Measurements from ENCODE around the gene KRT3. TPM values are rescaled to one million over a fixed set of nuclear protein-coding genes. Genes with fewer than 3 reads are reported as not detected.

KRT3 gene
- total RNA-seq, 4 donors from 2014 or later = not detected

- 89% methylated on average over 2 of the region's 2 CpGs for WGBS
- Histone ChIP-seq H3K4me3 (no peak overlapping the region), H3K27ac (no peak overlapping the region), H3K36me3 (no peaks in the 10 kb centered on the region), H3K4me1 (no peaks in the 10 kb centered on the region), H3K27me3 (no peaks in the 10 kb centered on the region), H3K9me3 (no peaks in the 10 kb centered on the region)
- no peak for TF ChIP-seq POLR2AphosphoS5 (IDR thresholded peaks at IDR 0.05)
- TF ChIP-seq, protein P1, sequence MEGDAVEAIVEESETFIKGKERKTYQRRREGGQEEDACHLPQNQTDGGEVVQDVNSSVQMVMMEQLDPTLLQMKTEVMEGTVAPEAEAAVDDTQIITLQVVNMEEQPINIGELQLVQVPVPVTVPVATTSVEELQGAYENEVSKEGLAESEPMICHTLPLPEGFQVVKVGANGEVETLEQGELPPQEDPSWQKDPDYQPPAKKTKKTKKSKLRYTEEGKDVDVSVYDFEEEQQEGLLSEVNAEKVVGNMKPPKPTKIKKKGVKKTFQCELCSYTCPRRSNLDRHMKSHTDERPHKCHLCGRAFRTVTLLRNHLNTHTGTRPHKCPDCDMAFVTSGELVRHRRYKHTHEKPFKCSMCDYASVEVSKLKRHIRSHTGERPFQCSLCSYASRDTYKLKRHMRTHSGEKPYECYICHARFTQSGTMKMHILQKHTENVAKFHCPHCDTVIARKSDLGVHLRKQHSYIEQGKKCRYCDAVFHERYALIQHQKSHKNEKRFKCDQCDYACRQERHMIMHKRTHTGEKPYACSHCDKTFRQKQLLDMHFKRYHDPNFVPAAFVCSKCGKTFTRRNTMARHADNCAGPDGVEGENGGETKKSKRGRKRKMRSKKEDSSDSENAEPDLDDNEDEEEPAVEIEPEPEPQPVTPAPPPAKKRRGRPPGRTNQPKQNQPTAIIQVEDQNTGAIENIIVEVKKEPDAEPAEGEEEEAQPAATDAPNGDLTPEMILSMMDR (IDR thresholded peaks at IDR 0.05) = no peak
- no peak for TF ChIP-seq POLR2A (IDR thresholded peaks at IDR 0.05)
- no peak for TF ChIP-seq EP300 (IDR thresholded peaks at IDR 0.05)
- DNase-seq (ENCODE audit: low spot score in 2 of 2) = no peak
Measured at GRCh38 chr12:52778833-52779232, 17.1 kb downstream of the KRT3 start.

GRCh38 chr12:52777566-52777965 lies 18.4 kb downstream of the KRT3 start:
- no peak overlapping the region for H3K27ac ChIP-seq
- DNase-seq (ENCODE audit: low spot score in 2 of 2) = no peak
- no peaks in the 10 kb centered on the region for H3K27me3 ChIP-seq
- no peak overlapping the region for H3K4me3 ChIP-seq
- TF ChIP-seq POLR2AphosphoS5 (IDR thresholded peaks at IDR 0.05) (no peak), POLR2A (IDR thresholded peaks at IDR 0.05) (no peak), EP300 (IDR thresholded peaks at IDR 0.05) (no peak)
- TF ChIP-seq, protein P1 (IDR thresholded peaks at IDR 0.05) = no peak
- H3K9me3 ChIP-seq = no peaks in the 10 kb centered on the region
- no peaks in the 10 kb centered on the region for H3K4me1 ChIP-seq
- 95% methylated on average over 4 of the region's 4 CpGs for WGBS
- no peaks in the 10 kb centered on the region for H3K36me3 ChIP-seq

DNA sequence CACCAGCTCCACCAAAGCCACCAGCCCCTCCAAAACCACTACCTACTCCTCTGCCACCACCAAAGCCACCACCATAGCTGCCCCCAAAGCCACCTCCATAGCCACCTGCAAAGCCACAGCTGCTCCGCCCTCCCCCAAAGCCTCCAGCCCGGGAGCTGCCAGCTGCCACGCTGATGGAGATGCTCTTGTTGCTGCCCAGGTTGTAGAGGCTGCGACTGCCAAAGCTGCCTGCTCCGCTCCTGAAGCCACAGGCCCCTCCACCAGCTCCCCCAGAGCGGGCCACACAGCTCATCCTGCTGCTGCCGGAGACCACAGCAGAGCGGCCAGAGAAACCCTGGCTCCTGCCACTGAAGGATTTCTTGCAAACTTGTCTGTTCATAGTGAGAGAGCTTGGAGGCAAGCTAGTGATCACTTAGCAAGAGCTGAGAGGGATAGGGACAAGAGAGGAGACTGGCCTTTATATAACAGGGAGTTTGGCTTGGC lies 19.0 kb downstream of the KRT3 start, which contains the start of gene KRT76:
KRT76 (minus strand) TSS at position 433 of the 483 bp plus-strand sequence; CDS start at position 379, 54 bp downstream.
- H3K4me3 ChIP-seq = no peak within 1 kb of the TSS
- no peaks in the 10 kb centered on the region for H3K27me3 ChIP-seq
- DNase-seq (ENCODE audit: low spot score in 2 of 2) = no peak
- H3K4me1 ChIP-seq = no peaks in the 10 kb centered on the region
- no peaks in the 10 kb centered on the region for H3K9me3 ChIP-seq
- TF ChIP-seq, protein P1 (IDR thresholded peaks at IDR 0.05) = no peak
- TF ChIP-seq EP300 (IDR thresholded peaks at IDR 0.05) (no peak), POLR2A (IDR thresholded peaks at IDR 0.05) (no peak), POLR2AphosphoS5 (IDR thresholded peaks at IDR 0.05) (no peak)
- WGBS = 90% methylated on average over 8 of the region's 8 CpGs
- no peaks in the 10 kb centered on the region for H3K36me3 ChIP-seq
- no peak within 1 kb of the TSS for H3K27ac ChIP-seq

- Histone ChIP-seq H3K9me3 (no peaks in the 10 kb centered on the region), H3K27ac (no peak overlapping the region), H3K27me3 (no peaks in the 10 kb centered on the region), H3K4me1 (no peaks in the 10 kb centered on the region), H3K4me3 (no peak overlapping the region), H3K36me3 (no peaks in the 10 kb centered on the region)
- TF ChIP-seq, protein P1 (IDR thresholded peaks at IDR 0.05) = no peak
- TF ChIP-seq POLR2A (IDR thresholded peaks at IDR 0.05) = no peak
- TF ChIP-seq POLR2AphosphoS5 (IDR thresholded peaks at IDR 0.05) = no peak
- no peak for TF ChIP-seq EP300 (IDR thresholded peaks at IDR 0.05)
- 89% methylated on average over 5 of the region's 5 CpGs for WGBS
- DNase-seq (ENCODE audit: low spot score in 2 of 2) = no peak
Measured at GRCh38 chr12:52776435-52776834, 19.5 kb downstream of the KRT3 start.

GRCh38 chr12:52774629-52775250 lies 21.2 kb downstream of the KRT3 start:
- WGBS = 83% methylated on average over 7 of the region's 8 CpGs
- no peaks in the 10 kb centered on the region for H3K4me1 ChIP-seq
- no peak overlapping the region for H3K27ac ChIP-seq
- no peak for TF ChIP-seq POLR2AphosphoS5 (IDR thresholded peaks at IDR 0.05)
- no peak for TF ChIP-seq EP300 (IDR thresholded peaks at IDR 0.05)
- TF ChIP-seq, protein P1 (IDR thresholded peaks at IDR 0.05) = no peak
- no peak for TF ChIP-seq POLR2A (IDR thresholded peaks at IDR 0.05)
- no peaks in the 10 kb centered on the region for H3K36me3 ChIP-seq
- H3K27me3 ChIP-seq = no peaks in the 10 kb centered on the region
- H3K4me3 ChIP-seq = no peak overlapping the region
- no peak for DNase-seq (ENCODE audit: low spot score in 2 of 2)
- no peaks in the 10 kb centered on the region for H3K9me3 ChIP-seq
